Gastroesophageal sphincter (tissue), 4 donors: ENCODE measurements around the gene PPP2R5E. TPM values are rescaled to one million over a fixed set of nuclear protein-coding genes. Genes with fewer than 3 reads are reported as not detected.
A peak's percentile ranks its signal among the peaks of the same experiment; 100 is the strongest.

Source experiments
- ATAC-seq: fragments of 150-250 bp; one replicate; pipeline ENCODE4 v1.9.1; 2016; ENCODE audit warnings: mild to moderate bottlenecking, moderate library complexity
- H3K27ac ChIP-seq, 4 donors: fragments of 200-600 bp; sonication (generic) in 3 of 4; 1 replicate in 3 of 4; 2 replicates in 1 of 4; pipeline ENCODE4 v1.5.1; 2016 to 2019
- H3K27me3 ChIP-seq: fragments of 200-600 bp; sonication (generic); one replicate; pipeline ENCODE4 v1.5.1; 2019
- H3K36me3 ChIP-seq, 2 donors: fragments of 200-600 bp; sonication (generic); one replicate each; pipeline ENCODE4 v1.5.1; 2019; ENCODE audit warnings: control low read depth in 1 of 2
- H3K4me1 ChIP-seq, 3 donors: fragments of 200-600 bp; sonication (generic); 1 replicate in 2 of 3; 2 replicates in 1 of 3; pipeline ENCODE4 v1.5.1; 2016 to 2019; ENCODE audit warnings: control low read depth in 2 of 3
- H3K4me3 ChIP-seq, 2 donors: fragments of 200-600 bp; sonication (generic); one replicate each; pipeline ENCODE4 v1.5.1; 2019; ENCODE audit warnings: mild to moderate bottlenecking in 1 of 2, moderate library complexity in 1 of 2
- H3K9me3 ChIP-seq, 3 donors: fragments of 200-600 bp; sonication (generic); one replicate each; pipeline ENCODE4 v1.5.1; 2017 to 2019; ENCODE audit warnings: control low read depth in 2 of 3
- EP300 ChIP-seq: sonication (generic); formaldehyde crosslinking; IDR thresholded peaks from one replicate; pipeline ENCODE4 v1.6.1; 2017; ENCODE audit warnings: antibody characterized with exemption, mild to moderate bottlenecking
- POLR2A ChIP-seq, 2 donors: fragments of 450-650 bp; IDR thresholded peaks; one replicate each; pipeline ENCODE4 v1.6.1; 2017; ENCODE audit warnings: antibody characterized with exemption in 2 of 2, mild to moderate bottlenecking in 2 of 2, moderate library complexity in 1 of 2
- POLR2AphosphoS5 ChIP-seq: sonication (generic); formaldehyde crosslinking; IDR thresholded peaks from one replicate; pipeline ENCODE4 v1.6.1; 2017; ENCODE audit warnings: antibody characterized with exemption
- WGBS, 2 donors: methylation state at CpG; one replicate each; pipeline ENCODE4 v1.1.5; 2018; ENCODE audit warnings: low coverage in 1 of 2; 5-methylcytosine and 5-hydroxymethylcytosine counted together
- total RNA-seq, 4 donors: library from RNA; depleted of rRNA; stranded (reverse); fragments of >200 nt; gene quantifications; one replicate each; pipeline ENCODE4 v1.1.0, GENCODE V29; 2016
- TF ChIP-seq, protein P1 (sequence below), 4 experiments: fragments of 200-600 bp in 2 of 4; fragments of 450-650 bp in 2 of 4; sonication (generic) in 1 of 4; IDR thresholded peaks; one replicate each; pipeline ENCODE4 v1.5.1; 2017 to 2019; ENCODE audit warnings: antibody characterized with exemption in 4 of 4, mild to moderate bottlenecking in 2 of 4, moderate library complexity in 2 of 4

Gene PPP2R5E
- total RNA-seq, 4 donors from 2014 or later, result 32.8 to 38.0 (median 33.7) TPM

DNA sequence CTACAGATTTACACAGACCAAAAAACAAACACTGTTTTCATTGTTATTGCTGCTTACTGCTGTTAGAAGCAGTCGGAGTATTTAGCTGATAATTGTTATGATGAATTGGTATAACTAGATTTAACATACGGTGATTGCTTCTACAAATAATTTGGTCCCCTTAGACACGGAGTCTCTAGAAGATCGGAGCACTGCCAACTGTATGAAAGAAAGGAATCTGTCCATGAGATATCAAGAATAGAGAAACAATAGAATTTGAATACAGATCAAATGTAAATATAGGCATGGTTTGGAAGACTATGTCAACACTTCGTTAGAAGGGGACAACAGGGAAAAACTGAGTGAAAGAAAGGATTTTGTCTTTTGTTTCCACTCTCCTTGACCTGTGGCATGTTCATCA, 110.9 kb downstream of the PPP2R5E start:
- H3K27ac ChIP-seq, result peak overlapping the region in 1 of 4 donors; percentile 81
- no peak for ATAC-seq

GRCh38 chr14:63431466-63431865, 111.7 kb downstream of the PPP2R5E start:
- peak overlapping the region in 1 of 4 donors; percentile 1 for H3K27ac ChIP-seq
- 91 to 100% methylated on average over 1 to 3 of the region's 3 CpGs for WGBS, 2 donors
- H3K36me3 ChIP-seq, result no peaks in the 10 kb centered on the region
- H3K9me3 ChIP-seq, result no peaks in the 10 kb centered on the region
- no peaks in the 10 kb centered on the region for H3K27me3 ChIP-seq
- H3K4me3 ChIP-seq, result no peak overlapping the region
- no peak for TF ChIP-seq POLR2AphosphoS5
- TF ChIP-seq, protein P1, sequence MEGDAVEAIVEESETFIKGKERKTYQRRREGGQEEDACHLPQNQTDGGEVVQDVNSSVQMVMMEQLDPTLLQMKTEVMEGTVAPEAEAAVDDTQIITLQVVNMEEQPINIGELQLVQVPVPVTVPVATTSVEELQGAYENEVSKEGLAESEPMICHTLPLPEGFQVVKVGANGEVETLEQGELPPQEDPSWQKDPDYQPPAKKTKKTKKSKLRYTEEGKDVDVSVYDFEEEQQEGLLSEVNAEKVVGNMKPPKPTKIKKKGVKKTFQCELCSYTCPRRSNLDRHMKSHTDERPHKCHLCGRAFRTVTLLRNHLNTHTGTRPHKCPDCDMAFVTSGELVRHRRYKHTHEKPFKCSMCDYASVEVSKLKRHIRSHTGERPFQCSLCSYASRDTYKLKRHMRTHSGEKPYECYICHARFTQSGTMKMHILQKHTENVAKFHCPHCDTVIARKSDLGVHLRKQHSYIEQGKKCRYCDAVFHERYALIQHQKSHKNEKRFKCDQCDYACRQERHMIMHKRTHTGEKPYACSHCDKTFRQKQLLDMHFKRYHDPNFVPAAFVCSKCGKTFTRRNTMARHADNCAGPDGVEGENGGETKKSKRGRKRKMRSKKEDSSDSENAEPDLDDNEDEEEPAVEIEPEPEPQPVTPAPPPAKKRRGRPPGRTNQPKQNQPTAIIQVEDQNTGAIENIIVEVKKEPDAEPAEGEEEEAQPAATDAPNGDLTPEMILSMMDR (IDR thresholded peaks at IDR 0.05), result no peak
- TF ChIP-seq EP300, result no peak
- TF ChIP-seq POLR2A (IDR thresholded peaks at IDR 0.05), result no peak
- H3K4me1 ChIP-seq, result peaks cover 7 to 66% (median 14%) of the 10 kb centered on the region in 3 donors
- no peak for ATAC-seq

More for the DNA sequence above, 110.9 kb downstream of the PPP2R5E start:
- Histone ChIP-seq H3K27me3 (no peaks in the 10 kb centered on the region), H3K4me3 (no peak overlapping the region), H3K4me1 (peaks cover 15 to 67% (median 20%) of the 10 kb centered on the region in 3 donors), H3K36me3 (no peaks in the 10 kb centered on the region), H3K9me3 (no peaks in the 10 kb centered on the region)
- no peak for TF ChIP-seq POLR2AphosphoS5
- TF ChIP-seq, protein P1 (IDR thresholded peaks at IDR 0.05), result no peak
- no peak for TF ChIP-seq POLR2A (IDR thresholded peaks at IDR 0.05)
- TF ChIP-seq EP300, result no peak
- 35 to 49% methylated on average over 4 to 5 of the region's 5 CpGs for WGBS, 2 donors

DNA sequence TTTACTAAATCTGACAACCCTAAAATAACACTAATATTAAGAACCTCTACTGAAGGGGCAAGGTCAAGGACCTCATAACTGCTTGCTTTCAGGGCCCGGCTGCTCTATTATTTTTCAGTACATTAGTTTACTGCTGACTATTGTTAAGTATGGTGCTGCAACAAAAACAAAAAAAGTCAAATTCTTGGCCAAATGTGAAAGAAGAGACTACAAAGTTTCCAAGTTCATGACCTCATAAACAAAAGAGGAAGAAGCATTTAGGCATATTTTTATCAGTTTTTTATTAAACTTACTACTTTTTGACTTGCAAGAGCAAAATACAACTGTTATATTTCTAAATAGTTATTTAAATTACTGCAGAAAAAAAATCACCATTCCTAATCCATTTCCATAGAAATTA, 114.7 kb downstream of the PPP2R5E start:
- Histone ChIP-seq H3K4me3 (no peak overlapping the region), H3K4me1 (peaks cover 0 to 49% (median 2%) of the 10 kb centered on the region in 3 donors), H3K27me3 (no peaks in the 10 kb centered on the region), H3K9me3 (no peaks in the 10 kb centered on the region), H3K27ac (no peak overlapping the region), H3K36me3 (no peaks in the 10 kb centered on the region)
- no peak for ATAC-seq
- TF ChIP-seq POLR2A (IDR thresholded peaks at IDR 0.05) (no peak), POLR2AphosphoS5 (no peak), EP300 (no peak)
- TF ChIP-seq, protein P1 (IDR thresholded peaks at IDR 0.05), result no peak
- WGBS, 2 donors, result 63 to 82% methylated on average over 1 of the region's 1 CpG

- no peak overlapping the region for H3K4me3 ChIP-seq
- H3K9me3 ChIP-seq, result no peaks in the 10 kb centered on the region
- no peaks in the 10 kb centered on the region for H3K27me3 ChIP-seq
- no peak overlapping the region for H3K27ac ChIP-seq
- WGBS, 2 donors, result 69 to 84% methylated on average over 5 to 6 of the region's 6 CpGs
- no peaks in the 10 kb centered on the region for H3K36me3 ChIP-seq
- peaks cover 0 to 50% (median 3%) of the 10 kb centered on the region in 3 donors for H3K4me1 ChIP-seq
- TF ChIP-seq POLR2AphosphoS5 (peak; percentile 67), EP300 (no peak)
- no peak for ATAC-seq
These were observed 116.3 kb downstream of the PPP2R5E start for GRCh38 chr14:63426838-63427352.

- TF ChIP-seq, protein P1 (IDR thresholded peaks at IDR 0.05), result no peak
- no peak for TF ChIP-seq POLR2AphosphoS5
- Histone ChIP-seq H3K4me1 (peaks cover 0 to 49% (median 4%) of the 10 kb centered on the region in 3 donors), H3K9me3 (no peaks in the 10 kb centered on the region), H3K36me3 (peaks cover 0 to 14% of the 10 kb centered on the region in 2 donors), H3K27me3 (no peaks in the 10 kb centered on the region), H3K4me3 (no peak overlapping the region), H3K27ac (no peak overlapping the region)
- no peak for ATAC-seq
- 80 to 88% methylated on average over 4 of the region's 4 CpGs for WGBS, 2 donors
These were observed 119.3 kb downstream of the PPP2R5E start for GRCh38 chr14:63423889-63424288.
